Natural killer cell (primary cell): ENCODE results near the gene XRCC6. TPM values are rescaled to one million over a fixed set of nuclear protein-coding genes. Genes with fewer than 3 reads are reported as not detected.
A peak's percentile ranks its signal among the peaks of the same experiment; 100 is the strongest.

Experiments
- ATAC-seq, 3 donors: fragments of 150-1000 bp in 2 of 3; fragments of 200-7000 bp in 1 of 3; cut with Tn5 transposase; 1 replicate in 1 of 3; 2 replicates in 2 of 3; pipeline ENCODE4 v1.10.0; 2021; ENCODE audit warnings: mild to moderate bottlenecking in 2 of 3, moderate library complexity in 2 of 3
- DNase-seq, 2 donors: peaks; one replicate each; pipeline versions ENCODE4 v3.0.0 to v3.0.0-alpha.2; 2013 to 2021; ENCODE audit warnings: mixed read lengths in 1 of 2
- H3K27ac ChIP-seq: one replicate; pipeline ENCODE4 v1.5.1; 2013; ENCODE audit warnings: mild to moderate bottlenecking, low read length
- H3K27me3 ChIP-seq: one replicate; pipeline ENCODE4 v1.6.1; 2013; ENCODE audit warnings: low read length; ENCODE audit not compliant: control insufficient read depth, insufficient read depth
- H3K36me3 ChIP-seq: one replicate; pipeline ENCODE4 v1.6.1; 2013; ENCODE audit warnings: low read length; ENCODE audit not compliant: control insufficient read depth, insufficient read depth
- H3K4me1 ChIP-seq: one replicate; pipeline ENCODE4 v1.6.1; 2013; ENCODE audit warnings: low read length; ENCODE audit not compliant: control insufficient read depth, insufficient read depth
- H3K4me3 ChIP-seq: one replicate; pipeline ENCODE4 v1.5.1; 2013; ENCODE audit warnings: low read length
- H3K9me3 ChIP-seq: one replicate; pipeline ENCODE4 v1.6.1; 2013; ENCODE audit warnings: low read length; ENCODE audit not compliant: control insufficient read depth, insufficient read depth
- H3K27ac Mint-ChIP-seq, 2 donors: one replicate each; pipeline ENCODE4 v1.8.0; 2022; ENCODE audit warnings: mild to moderate bottlenecking in 2 of 2, mixed read lengths in 2 of 2, moderate library complexity in 1 of 2
- H3K27me3 Mint-ChIP-seq, 2 donors: one replicate each; pipeline ENCODE4 v1.8.0; 2022; ENCODE audit warnings: low read depth in 2 of 2, mixed read lengths in 2 of 2
- H3K36me3 Mint-ChIP-seq: one replicate; pipeline ENCODE4 v1.8.0; 2022; ENCODE audit warnings: mixed read lengths
- H3K4me1 Mint-ChIP-seq, 2 donors: one replicate each; pipeline ENCODE4 v1.8.0; 2022; ENCODE audit warnings: mixed read lengths in 2 of 2
- H3K4me3 Mint-ChIP-seq: one replicate; pipeline ENCODE4 v1.8.0; 2022; ENCODE audit warnings: mild to moderate bottlenecking, moderate library complexity, mixed read lengths
- H3K9me3 Mint-ChIP-seq, 2 donors: one replicate each; pipeline ENCODE4 v1.8.0; 2022; ENCODE audit warnings: mixed read lengths in 2 of 2
- CTCF ChIP-seq: fragments of 200-600 bp; IDR thresholded peaks from one replicate; pipeline ENCODE4 v1.8.0; 2022; ENCODE audit warnings: antibody characterized with exemption
- WGBS: methylation state at CpG from one replicate; pipeline ENCODE4 v1.1.7; 2013; ENCODE audit warnings: missing lambda C conversion rate; ENCODE audit not compliant: insufficient coverage; 5-methylcytosine and 5-hydroxymethylcytosine counted together
- intact Hi-C: fragments of 100-400 bp; cut with micrococcal nuclease; formaldehyde crosslinking; loops from one replicate; pipeline ENCODE4 v1.14.2; 2022
- total RNA-seq, 4 donors: library from RNA; stranded (reverse); fragments of 120-200 nt in 1 of 4; gene quantifications; one replicate each; pipeline versions ENCODE4 v1.2.3 to v1.2.4, GENCODE V29; 2013 to 2022

Gene XRCC6
- total RNA-seq, 3 donors from 2014 or later (not counting 1 experiment from before 2014, with no cell fraction given): 134 to 142 (median 140) TPM

- no peak for TF ChIP-seq CTCF
- intact Hi-C loops: loop anchor here (2.0 kb wide), 1 partner anchor 194 kb away; no protein-coding TSS in a partner anchor
- peak; percentile 33 to 61 for DNase-seq
Measured at GRCh38 chr22:41596776-41597634, 24.1 kb upstream of the XRCC6 start.

GRCh38 chr22:41597635-41597953 is 23.5 kb upstream of the XRCC6 start:
- no peaks in the 10 kb centered on the region for H3K9me3 ChIP-seq
- no peak for ATAC-seq
- intact Hi-C loops: loop anchor here (2.0 kb wide), 1 partner anchor 195 kb away; no protein-coding TSS in a partner anchor
- WGBS: 98% methylated on average over 2 of the region's 2 CpGs
- no peak overlapping the region for H3K27ac Mint-ChIP-seq
- peaks cover 14% of the 10 kb centered on the region for H3K27me3 ChIP-seq
- peaks cover 17% of the 10 kb centered on the region for H3K36me3 Mint-ChIP-seq
- TF ChIP-seq CTCF: no peak
- H3K4me1 ChIP-seq: peaks cover 8% of the 10 kb centered on the region
- H3K27ac ChIP-seq: no peak overlapping the region
- H3K4me3 Mint-ChIP-seq: no peak overlapping the region
- peaks cover 11% of the 10 kb centered on the region for H3K36me3 ChIP-seq
- no peaks in the 10 kb centered on the region for H3K9me3 Mint-ChIP-seq
- H3K4me1 Mint-ChIP-seq: peaks cover 5 to 19% of the 10 kb centered on the region in 2 donors
- H3K27me3 Mint-ChIP-seq: peaks cover 6 to 29% of the 10 kb centered on the region in 2 donors
- no peak overlapping the region for H3K4me3 ChIP-seq
- DNase-seq: no peak

More at GRCh38 chr22:41596776-41597634, 24.1 kb upstream of the XRCC6 start:
- peaks cover 0 to 14% of the 10 kb centered on the region in 2 donors for H3K4me1 Mint-ChIP-seq
- ATAC-seq: peak; percentile 71 to 82 (median 79)
- no peaks in the 10 kb centered on the region for H3K9me3 ChIP-seq
- H3K27ac Mint-ChIP-seq: no peak overlapping the region
- peaks cover 6% of the 10 kb centered on the region for H3K36me3 ChIP-seq
- H3K36me3 Mint-ChIP-seq: peaks cover 13% of the 10 kb centered on the region
- no peaks in the 10 kb centered on the region for H3K9me3 Mint-ChIP-seq
- H3K27me3 Mint-ChIP-seq: peaks cover 6 to 28% of the 10 kb centered on the region in 2 donors
- no peak overlapping the region for H3K4me3 ChIP-seq
- H3K4me3 Mint-ChIP-seq: no peak overlapping the region
- WGBS: 65% methylated on average over 13 of the region's 13 CpGs
- no peak overlapping the region for H3K27ac ChIP-seq
- H3K27me3 ChIP-seq: peaks cover 11% of the 10 kb centered on the region
- peaks cover 7% of the 10 kb centered on the region for H3K4me1 ChIP-seq

GRCh38 chr22:41598081-41598480 is 23.0 kb upstream of the XRCC6 start:
- Histone ChIP-seq H3K27ac (no peak overlapping the region), H3K27me3 (peaks cover 14% of the 10 kb centered on the region), H3K36me3 (peaks cover 16% of the 10 kb centered on the region), H3K4me1 (peaks cover 13% of the 10 kb centered on the region), H3K4me3 (no peak overlapping the region), H3K9me3 (no peaks in the 10 kb centered on the region)
- H3K27ac Mint-ChIP-seq: no peak overlapping the region
- DNase-seq (no peak), ATAC-seq (no peak)
- 100% methylated on average over 4 of the region's 5 CpGs for WGBS
- peaks cover 6 to 28% of the 10 kb centered on the region in 2 donors for H3K27me3 Mint-ChIP-seq
- no peak overlapping the region for H3K4me3 Mint-ChIP-seq
- intact Hi-C loops: no loop called here
- peaks cover 10 to 24% of the 10 kb centered on the region in 2 donors for H3K4me1 Mint-ChIP-seq
- H3K9me3 Mint-ChIP-seq: no peaks in the 10 kb centered on the region
- TF ChIP-seq CTCF: no peak
- peaks cover 21% of the 10 kb centered on the region for H3K36me3 Mint-ChIP-seq
